Cardiac muscle cell (in vitro differentiated cells and primary cell): Measurements from ENCODE around the gene RPLP1. TPM values are rescaled to one million over a fixed set of nuclear protein-coding genes. Genes with fewer than 3 reads are reported as not detected.

Experiments
- DNase-seq, 2 donors: peaks; one replicate each; pipeline versions ENCODE4 v3.0.0 to v3.0.0-alpha.2; 2010 to 2017; ENCODE audit warnings: low read depth in 1 of 2, low spot score in 1 of 2
- H3K27ac ChIP-seq: fragments of 200-600 bp; sonication (generic); 2 replicates; pipeline ENCODE4 v1.5.1; 2016
- H3K27me3 ChIP-seq: fragments of 200-600 bp; sonication (generic); 2 replicates; pipeline ENCODE4 v1.6.0; 2016; ENCODE audit warnings: control low read depth
- H3K36me3 ChIP-seq: fragments of 200-600 bp; sonication (generic); 2 replicates; pipeline ENCODE4 v1.5.1; 2016; ENCODE audit warnings: control low read depth
- H3K4me1 ChIP-seq: fragments of 200-600 bp; sonication (generic); 2 replicates; pipeline ENCODE4 v1.8.1; 2017; ENCODE audit warnings: low read depth, mild to moderate bottlenecking, mixed run types
- H3K4me3 ChIP-seq: fragments of 200-600 bp; sonication (generic); 2 replicates; pipeline ENCODE4 v1.5.1; 2016; ENCODE audit warnings: mild to moderate bottlenecking
- H3K9me3 ChIP-seq: fragments of 200-600 bp; sonication (generic); 2 replicates; pipeline ENCODE4 v1.5.1; 2017; ENCODE audit warnings: low read depth, mild to moderate bottlenecking, control low read depth
- polyA plus RNA-seq: library from polyadenylated mRNA; unstranded; fragments of >200 nt; fragmentation: Nextera tagmentation; extraction: Ambion mirVana; gene quantifications from 2 replicates; pipeline ENCODE4 v1.2.1, GENCODE V29; 2016
- total RNA-seq: library from RNA; depleted of rRNA; stranded (reverse); fragments of >200 nt; gene quantifications from 2 replicates; pipeline ENCODE4 v1.2.3, GENCODE V29; 2016
- TF ChIP-seq, protein P1 (sequence below): IDR thresholded peaks from 2 replicates; pipeline ENCODE4 v1.5.1; 2012; ENCODE audit warnings: low read depth, mild to moderate bottlenecking, low read length

RPLP1 gene
- total and polyA plus RNA-seq, 2 experiments from 2014 or later = 303 to 967 TPM

DNA sequence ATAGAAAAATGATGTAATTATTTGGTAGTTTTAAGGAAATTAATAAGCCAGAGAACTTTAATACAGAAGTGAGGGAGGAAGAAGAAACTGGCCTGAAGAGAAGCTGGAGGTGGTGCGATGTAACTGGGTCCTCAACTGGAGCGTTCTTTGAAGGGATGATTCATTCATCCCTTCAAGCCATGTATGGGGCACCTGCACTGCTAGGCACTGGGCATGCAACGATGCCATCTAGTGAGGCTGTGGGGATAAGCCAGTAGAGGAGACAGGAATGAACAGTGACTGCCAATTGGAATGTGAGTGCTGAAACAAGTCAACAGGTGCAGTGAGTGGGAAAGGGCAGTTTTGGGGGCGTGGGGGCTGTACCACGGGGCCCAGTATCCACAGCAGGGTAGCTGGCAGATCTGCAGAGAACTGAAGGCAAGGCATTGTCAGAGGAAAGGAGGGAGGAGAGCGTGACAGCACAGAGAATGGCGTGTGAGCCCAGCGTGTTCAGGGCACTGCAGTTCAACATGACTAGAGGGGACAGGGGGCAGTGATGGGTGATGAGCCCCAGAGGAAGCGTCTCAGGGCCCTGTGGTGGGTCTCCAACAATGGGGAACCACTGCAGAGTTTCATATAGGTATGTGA, 42.3 kb upstream of the RPLP1 start:
- H3K36me3 ChIP-seq = no peaks in the 10 kb centered on the region
- no peaks in the 10 kb centered on the region for H3K27me3 ChIP-seq
- DNase-seq = peak in 1 of 2 donors; percentile 44
- no peak overlapping the region for H3K27ac ChIP-seq
- H3K4me1 ChIP-seq = peaks cover 5% of the 10 kb centered on the region
- H3K9me3 ChIP-seq = no peaks in the 10 kb centered on the region
- H3K4me3 ChIP-seq = no peak overlapping the region
- TF ChIP-seq, protein P1, sequence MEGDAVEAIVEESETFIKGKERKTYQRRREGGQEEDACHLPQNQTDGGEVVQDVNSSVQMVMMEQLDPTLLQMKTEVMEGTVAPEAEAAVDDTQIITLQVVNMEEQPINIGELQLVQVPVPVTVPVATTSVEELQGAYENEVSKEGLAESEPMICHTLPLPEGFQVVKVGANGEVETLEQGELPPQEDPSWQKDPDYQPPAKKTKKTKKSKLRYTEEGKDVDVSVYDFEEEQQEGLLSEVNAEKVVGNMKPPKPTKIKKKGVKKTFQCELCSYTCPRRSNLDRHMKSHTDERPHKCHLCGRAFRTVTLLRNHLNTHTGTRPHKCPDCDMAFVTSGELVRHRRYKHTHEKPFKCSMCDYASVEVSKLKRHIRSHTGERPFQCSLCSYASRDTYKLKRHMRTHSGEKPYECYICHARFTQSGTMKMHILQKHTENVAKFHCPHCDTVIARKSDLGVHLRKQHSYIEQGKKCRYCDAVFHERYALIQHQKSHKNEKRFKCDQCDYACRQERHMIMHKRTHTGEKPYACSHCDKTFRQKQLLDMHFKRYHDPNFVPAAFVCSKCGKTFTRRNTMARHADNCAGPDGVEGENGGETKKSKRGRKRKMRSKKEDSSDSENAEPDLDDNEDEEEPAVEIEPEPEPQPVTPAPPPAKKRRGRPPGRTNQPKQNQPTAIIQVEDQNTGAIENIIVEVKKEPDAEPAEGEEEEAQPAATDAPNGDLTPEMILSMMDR = peak; percentile 14

DNA sequence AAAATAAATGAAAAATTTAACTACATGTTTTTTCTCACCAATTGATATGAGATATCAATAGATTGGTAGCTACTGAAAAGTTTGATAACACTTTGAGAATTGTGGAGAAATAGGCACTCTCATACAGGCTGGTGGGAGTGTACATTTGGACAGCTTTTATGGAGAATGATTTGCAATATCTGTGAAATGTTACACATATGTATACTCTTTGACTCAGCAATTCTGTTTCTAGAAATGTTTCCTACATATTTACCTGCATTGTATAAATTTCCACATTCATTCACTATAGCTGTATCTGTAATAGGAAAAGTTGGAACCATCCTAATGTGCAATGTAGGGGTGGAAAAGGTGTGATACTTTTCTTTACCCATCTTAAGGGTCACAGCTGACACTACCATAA, 40.3 kb upstream of the RPLP1 start:
- Histone ChIP-seq H3K27ac (no peak overlapping the region), H3K27me3 (no peaks in the 10 kb centered on the region), H3K9me3 (no peaks in the 10 kb centered on the region), H3K4me3 (no peak overlapping the region), H3K4me1 (peaks cover 8% of the 10 kb centered on the region), H3K36me3 (no peaks in the 10 kb centered on the region)
- DNase-seq = no peak
- TF ChIP-seq, protein P1 = no peak

DNA sequence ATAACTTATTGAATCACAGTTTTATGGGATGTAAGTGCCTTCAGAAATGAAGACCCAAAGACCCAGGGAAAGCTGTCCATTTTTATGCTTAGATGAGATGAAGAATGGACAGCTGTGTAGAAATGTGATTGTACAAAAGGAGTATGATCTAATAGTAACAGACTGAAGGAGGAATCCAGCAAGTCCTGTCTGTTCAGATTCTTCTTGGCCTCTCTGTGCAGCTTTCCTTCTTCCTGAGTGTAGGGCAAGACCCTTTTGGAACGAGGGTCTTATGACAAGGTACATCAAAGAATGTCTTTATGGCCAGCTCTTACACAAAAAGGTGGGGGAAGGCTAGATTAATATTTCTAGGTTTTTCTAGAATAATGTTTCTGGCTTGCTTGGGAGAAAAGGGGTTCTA, 39.9 kb upstream of the RPLP1 start:
- Histone ChIP-seq H3K27ac (no peak overlapping the region), H3K4me1 (peaks cover 8% of the 10 kb centered on the region), H3K4me3 (no peak overlapping the region), H3K9me3 (no peaks in the 10 kb centered on the region), H3K27me3 (no peaks in the 10 kb centered on the region), H3K36me3 (no peaks in the 10 kb centered on the region)
- TF ChIP-seq, protein P1 = no peak
- no peak for DNase-seq

DNA sequence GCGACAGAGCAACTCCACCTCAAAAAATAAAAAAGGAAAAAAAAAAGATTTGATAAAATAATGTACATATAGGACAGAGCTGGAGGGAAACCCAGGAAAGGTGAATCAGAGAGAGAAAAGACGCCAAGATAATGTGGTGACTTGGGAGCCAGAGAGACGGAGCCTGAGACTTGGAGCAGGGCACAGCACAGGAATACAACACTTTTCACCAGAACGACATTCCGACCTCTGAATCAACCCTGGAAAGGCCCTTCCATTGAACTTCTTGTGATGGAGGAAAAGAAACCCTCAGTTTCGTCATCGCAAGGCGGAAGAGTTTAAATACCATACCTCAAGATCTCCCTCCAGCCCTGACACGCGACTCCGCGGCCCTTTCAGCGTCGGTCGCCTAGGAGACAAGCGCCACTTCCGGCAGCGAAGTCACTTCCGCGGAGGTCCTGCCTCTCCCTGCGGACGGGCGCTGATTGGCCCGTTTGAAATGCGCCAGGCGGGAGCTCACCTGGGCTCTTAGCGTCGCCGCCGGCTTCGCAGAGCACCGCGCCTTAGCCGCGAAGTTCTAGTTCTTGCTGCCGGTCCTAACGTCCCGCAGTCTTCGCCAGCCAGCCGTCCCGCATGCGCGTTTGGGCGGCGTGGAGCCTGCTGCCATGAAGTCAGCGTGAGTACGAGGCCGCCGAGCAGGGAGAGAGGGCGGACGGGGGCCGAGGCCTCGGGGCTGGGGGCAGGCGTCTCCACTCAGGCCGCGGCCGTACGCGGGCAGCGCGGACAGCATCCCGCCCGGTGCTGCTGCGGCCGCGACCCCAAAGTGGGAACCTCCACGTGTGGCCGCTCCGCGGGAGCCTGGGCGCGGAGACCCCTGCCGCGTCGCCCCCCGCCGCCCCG, 38.6 kb upstream of the RPLP1 start, which contains the start of gene KIF23:
TSS of gene KIF23 (plus strand) at position 528 of the 879 bp plus-strand sequence. CDS start at position 645, 117 bp downstream.
- peak within 1 kb of the TSS; percentile 66 for H3K4me3 ChIP-seq
- peaks cover 13% of the 10 kb centered on the region for H3K4me1 ChIP-seq
- TF ChIP-seq, protein P1 = no peak
- H3K36me3 ChIP-seq = no peaks in the 10 kb centered on the region
- H3K27ac ChIP-seq = peak within 1 kb of the TSS; percentile 99
- peak; percentile 95 for DNase-seq
- H3K9me3 ChIP-seq = no peaks in the 10 kb centered on the region
- no peaks in the 10 kb centered on the region for H3K27me3 ChIP-seq

DNA sequence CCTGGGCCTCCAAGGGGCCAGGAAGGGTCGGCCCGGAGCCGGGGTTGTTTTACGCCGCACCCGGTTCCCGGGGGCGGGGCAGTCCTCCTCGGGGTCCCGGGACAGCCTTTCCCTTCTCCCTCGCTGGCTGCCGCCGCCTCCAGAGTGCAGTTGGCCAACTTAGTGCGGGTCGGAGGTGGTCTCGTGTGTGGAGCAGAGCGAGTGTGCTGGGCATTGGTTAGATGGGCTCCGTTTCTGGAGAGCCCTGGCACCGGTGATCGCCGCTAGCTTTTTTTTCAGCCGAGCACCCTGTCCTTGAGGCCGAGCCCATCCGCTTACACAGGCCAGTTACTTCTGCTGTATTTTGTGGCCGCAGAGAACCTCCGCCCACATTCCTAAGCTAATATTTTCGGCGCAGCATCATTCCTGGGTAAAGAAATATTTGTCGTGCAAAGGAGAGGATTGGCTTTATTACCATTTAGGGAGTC, 37.9 kb upstream of the RPLP1 start:
- peak overlapping the region; percentile 66 for H3K4me3 ChIP-seq
- H3K4me1 ChIP-seq = peaks cover 13% of the 10 kb centered on the region
- peaks cover 4% of the 10 kb centered on the region for H3K36me3 ChIP-seq
- H3K9me3 ChIP-seq = no peaks in the 10 kb centered on the region
- TF ChIP-seq, protein P1 = no peak
- DNase-seq = peak; percentile 79 to 95
- peak overlapping the region; percentile 99 for H3K27ac ChIP-seq
- no peaks in the 10 kb centered on the region for H3K27me3 ChIP-seq
